WTC11 (cell line): Measurements from ENCODE around the gene MCRS1. TPM values are rescaled to one million over a fixed set of nuclear protein-coding genes. Genes with fewer than 3 reads are reported as not detected.

Experiments used
- ATAC-seq: fragments of 200-7000 bp; cut with Tn5 transposase; 2 replicates; pipeline ENCODE4 v1.10.0; 2021; ENCODE audit warnings: mild to moderate bottlenecking, moderate library complexity
- CTCF ChIA-PET: fragments of 300-600 bp; sonication (Branson Sonifier 250); formaldehyde crosslinking; loops from one replicate; lab custom pipeline; 2021; ENCODE audit warnings: antibody characterized with exemption; lab: Charles Lee
- POLR2A ChIA-PET: fragments of 350-600 bp; sonication (Branson Sonifier 250); formaldehyde crosslinking; loops from one replicate; lab custom pipeline; 2021; ENCODE audit warnings: antibody characterized with exemption; lab: Charles Lee
- DNase-seq: peaks from one replicate; pipeline ENCODE4 v3.0.0; 2021; ENCODE audit warnings: low spot score
- H3K27ac Mint-ChIP-seq: 2 replicates; pipeline ENCODE4 v1.8.0; 2021; ENCODE audit warnings: mixed read lengths
- H3K27me3 Mint-ChIP-seq: 2 replicates; pipeline ENCODE4 v1.8.0; 2021; ENCODE audit warnings: low read depth, mild to moderate bottlenecking, moderate library complexity, mixed read lengths
- H3K36me3 Mint-ChIP-seq: 2 replicates; pipeline ENCODE4 v1.8.0; 2021; ENCODE audit warnings: mixed read lengths
- H3K4me1 Mint-ChIP-seq: 2 replicates; pipeline ENCODE4 v1.8.0; 2022; ENCODE audit warnings: mixed read lengths
- H3K4me3 Mint-ChIP-seq: 2 replicates; pipeline ENCODE4 v1.8.0; 2021; ENCODE audit warnings: mild to moderate bottlenecking, moderate library complexity, mixed read lengths
- H3K9me3 Mint-ChIP-seq: 2 replicates; pipeline ENCODE4 v1.8.0; 2021; ENCODE audit warnings: mixed read lengths
- ESRRA ChIP-seq: sonication (generic); formaldehyde crosslinking; IDR thresholded peaks from 2 replicates; pipeline ENCODE4 v1.8.1; 2022; ENCODE audit warnings: mild to moderate bottlenecking, missing genetic modification reagents, borderline replicate concordance
- FOXJ3 ChIP-seq: sonication (generic); formaldehyde crosslinking; IDR thresholded peaks from 2 replicates; pipeline ENCODE4 v1.9.0; 2021; ENCODE audit warnings: missing genetic modification reagents, mild to moderate bottlenecking, borderline replicate concordance
- JAZF1 ChIP-seq: fragments of 250-450 bp; sonication (Bioruptor Pico); IDR thresholded peaks from 2 replicates; pipeline ENCODE4 v1.9.0; 2021; ENCODE audit warnings: moderate library complexity, mild to moderate bottlenecking, inconsistent platforms
- KAT7 ChIP-seq: sonication (generic); formaldehyde crosslinking; IDR thresholded peaks from 2 replicates; pipeline ENCODE4 v1.8.1; 2023; ENCODE audit warnings: missing genetic modification reagents, mild to moderate bottlenecking, borderline replicate concordance
- TP53 ChIP-seq: sonication (generic); formaldehyde crosslinking; IDR thresholded peaks from 2 replicates; pipeline ENCODE4 v1.8.1; 2023; ENCODE audit warnings: mild to moderate bottlenecking, missing genetic modification reagents
- ZNF219 ChIP-seq: sonication (generic); formaldehyde crosslinking; IDR thresholded peaks from 2 replicates; pipeline ENCODE4 v1.8.0; 2023; ENCODE audit warnings: missing genetic modification reagents, mild to moderate bottlenecking, borderline replicate concordance
- ZNF317 ChIP-seq: sonication (generic); formaldehyde crosslinking; IDR thresholded peaks from 2 replicates; pipeline ENCODE4 v1.8.1; 2023; ENCODE audit warnings: low read depth, mild to moderate bottlenecking, moderate library complexity, missing genetic modification reagents, borderline replicate concordance
- ZNF396 ChIP-seq: fragments of 250-450 bp; sonication (Bioruptor Pico); IDR thresholded peaks from 2 replicates; pipeline ENCODE4 v1.8.0; 2021; ENCODE audit warnings: mild to moderate bottlenecking, moderate library complexity, borderline replicate concordance
- ZNF423 ChIP-seq: fragments of 250-450 bp; sonication (Bioruptor Pico); IDR thresholded peaks from 2 replicates; pipeline ENCODE4 v2.1.2; 2022; ENCODE audit warnings: mild to moderate bottlenecking, moderate library complexity
- ZNF671 ChIP-seq: fragments of 250-450 bp; sonication (Bioruptor Pico); IDR thresholded peaks from 2 replicates; pipeline ENCODE4 v1.8.0; 2021; ENCODE audit warnings: mild to moderate bottlenecking
- total RNA-seq: library from RNA; stranded (reverse); gene quantifications from 3 replicates; pipeline ENCODE4 v1.2.3, GENCODE V29; 2021
- TF ChIP-seq, protein P1 (sequence below): sonication (generic); formaldehyde crosslinking; IDR thresholded peaks from 2 replicates; pipeline ENCODE4 v1.8.0; 2022; ENCODE audit warnings: mild to moderate bottlenecking, missing genetic modification reagents
- TF ChIP-seq, protein P2 (sequence below): sonication (generic); formaldehyde crosslinking; IDR thresholded peaks from 2 replicates; pipeline ENCODE4 v1.8.1; 2023; ENCODE audit warnings: mild to moderate bottlenecking, missing genetic modification reagents, moderate library complexity
- TF ChIP-seq, protein P3 (sequence below): sonication (generic); formaldehyde crosslinking; IDR thresholded peaks from 2 replicates; pipeline ENCODE4 v1.8.0; 2023; ENCODE audit warnings: missing genetic modification reagents, mild to moderate bottlenecking, borderline replicate concordance
- TF ChIP-seq, protein P4 (sequence below): sonication (generic); formaldehyde crosslinking; IDR thresholded peaks from 2 replicates; pipeline ENCODE4 v1.8.1; 2023; ENCODE audit warnings: mild to moderate bottlenecking, missing genetic modification reagents
- TF ChIP-seq, protein P5 (sequence below): sonication (generic); formaldehyde crosslinking; IDR thresholded peaks from 2 replicates; pipeline ENCODE4 v1.8.0; 2023; ENCODE audit warnings: mild to moderate bottlenecking, missing genetic modification reagents

Gene MCRS1
- total RNA-seq, 1 experiment from 2014 or later, result 105 TPM

DNA sequence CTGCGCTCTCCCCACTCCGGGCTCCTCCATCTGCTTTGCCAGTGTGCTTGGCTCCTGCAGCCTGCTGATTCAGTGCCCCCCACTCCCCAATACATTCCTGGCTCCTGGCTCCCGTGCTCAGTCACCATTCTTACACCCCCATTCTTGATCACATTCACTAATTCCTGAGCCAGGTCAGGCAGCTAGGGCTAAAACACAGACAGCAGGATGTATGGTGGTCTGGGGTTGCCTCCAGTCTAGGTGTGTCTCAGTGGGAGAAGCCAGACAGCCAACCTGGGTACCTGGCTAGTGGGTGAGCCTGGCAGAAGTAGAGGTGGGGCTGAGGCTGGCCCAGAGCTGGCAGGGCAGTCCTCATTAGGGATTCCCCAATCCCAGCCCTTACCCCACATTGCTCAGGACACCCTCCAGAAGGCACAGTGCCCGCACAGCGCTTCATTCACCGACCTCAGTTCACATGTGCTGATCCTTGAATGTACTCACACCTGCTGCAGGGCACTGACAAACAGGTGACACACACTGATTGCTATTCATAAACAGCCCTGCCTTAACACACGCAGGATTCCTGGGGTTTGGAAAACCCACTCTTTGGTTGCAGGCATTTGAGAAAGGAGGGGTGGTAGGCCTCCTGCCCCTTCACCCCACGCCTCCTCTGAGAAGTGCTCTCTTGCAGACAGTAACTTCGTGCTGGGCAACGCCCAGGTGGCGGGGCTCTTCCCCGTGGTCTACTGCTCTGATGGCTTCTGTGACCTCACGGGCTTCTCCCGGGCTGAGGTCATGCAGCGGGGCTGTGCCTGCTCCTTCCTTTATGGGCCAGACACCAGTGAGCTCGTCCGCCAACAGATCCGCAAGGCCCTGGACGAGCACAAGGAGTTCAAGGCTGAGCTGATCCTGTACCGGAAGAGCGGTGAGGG, 27.5 kb downstream of the MCRS1 start:
- ChIA-PET CTCF (interaction anchor here (0.8 to 4.7 kb wide), 6 partner anchors 13 to 552 kb away, joined by 3 to 26 read pairs (median 3); no protein-coding TSS in a partner anchor), POLR2A (no interaction called here)
- DNase-seq (no peak), ATAC-seq (no peak; the same call in 1 of the 2 replicates)
- peaks cover 40% of the 10 kb centered on the region for H3K4me1 Mint-ChIP-seq
- H3K27ac Mint-ChIP-seq, result no peak overlapping the region
- no peaks in the 10 kb centered on the region for H3K36me3 Mint-ChIP-seq
- peaks cover 95% of the 10 kb centered on the region for H3K27me3 Mint-ChIP-seq
- TF ChIP-seq, protein P1, sequence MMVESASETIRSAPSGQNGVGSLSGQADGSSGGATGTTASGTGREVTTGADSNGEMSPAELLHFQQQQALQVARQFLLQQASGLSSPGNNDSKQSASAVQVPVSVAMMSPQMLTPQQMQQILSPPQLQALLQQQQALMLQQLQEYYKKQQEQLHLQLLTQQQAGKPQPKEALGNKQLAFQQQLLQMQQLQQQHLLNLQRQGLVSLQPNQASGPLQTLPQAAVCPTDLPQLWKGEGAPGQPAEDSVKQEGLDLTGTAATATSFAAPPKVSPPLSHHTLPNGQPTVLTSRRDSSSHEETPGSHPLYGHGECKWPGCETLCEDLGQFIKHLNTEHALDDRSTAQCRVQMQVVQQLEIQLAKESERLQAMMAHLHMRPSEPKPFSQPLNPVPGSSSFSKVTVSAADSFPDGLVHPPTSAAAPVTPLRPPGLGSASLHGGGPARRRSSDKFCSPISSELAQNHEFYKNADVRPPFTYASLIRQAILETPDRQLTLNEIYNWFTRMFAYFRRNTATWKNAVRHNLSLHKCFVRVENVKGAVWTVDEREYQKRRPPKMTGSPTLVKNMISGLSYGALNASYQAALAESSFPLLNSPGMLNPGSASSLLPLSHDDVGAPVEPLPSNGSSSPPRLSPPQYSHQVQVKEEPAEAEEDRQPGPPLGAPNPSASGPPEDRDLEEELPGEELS, result no peak
- TF ChIP-seq, protein P2, sequence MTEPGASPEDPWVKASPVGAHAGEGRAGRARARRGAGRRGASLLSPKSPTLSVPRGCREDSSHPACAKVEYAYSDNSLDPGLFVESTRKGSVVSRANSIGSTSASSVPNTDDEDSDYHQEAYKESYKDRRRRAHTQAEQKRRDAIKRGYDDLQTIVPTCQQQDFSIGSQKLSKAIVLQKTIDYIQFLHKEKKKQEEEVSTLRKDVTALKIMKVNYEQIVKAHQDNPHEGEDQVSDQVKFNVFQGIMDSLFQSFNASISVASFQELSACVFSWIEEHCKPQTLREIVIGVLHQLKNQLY (CRISPR knock-in tag), result no peak
- TF ChIP-seq ZNF317 (CRISPR knock-in tag), result no peak
- no peak for TF ChIP-seq KAT7 (CRISPR knock-in tag)
- no peak for TF ChIP-seq ESRRA (CRISPR knock-in tag)
- TF ChIP-seq, protein P3, sequence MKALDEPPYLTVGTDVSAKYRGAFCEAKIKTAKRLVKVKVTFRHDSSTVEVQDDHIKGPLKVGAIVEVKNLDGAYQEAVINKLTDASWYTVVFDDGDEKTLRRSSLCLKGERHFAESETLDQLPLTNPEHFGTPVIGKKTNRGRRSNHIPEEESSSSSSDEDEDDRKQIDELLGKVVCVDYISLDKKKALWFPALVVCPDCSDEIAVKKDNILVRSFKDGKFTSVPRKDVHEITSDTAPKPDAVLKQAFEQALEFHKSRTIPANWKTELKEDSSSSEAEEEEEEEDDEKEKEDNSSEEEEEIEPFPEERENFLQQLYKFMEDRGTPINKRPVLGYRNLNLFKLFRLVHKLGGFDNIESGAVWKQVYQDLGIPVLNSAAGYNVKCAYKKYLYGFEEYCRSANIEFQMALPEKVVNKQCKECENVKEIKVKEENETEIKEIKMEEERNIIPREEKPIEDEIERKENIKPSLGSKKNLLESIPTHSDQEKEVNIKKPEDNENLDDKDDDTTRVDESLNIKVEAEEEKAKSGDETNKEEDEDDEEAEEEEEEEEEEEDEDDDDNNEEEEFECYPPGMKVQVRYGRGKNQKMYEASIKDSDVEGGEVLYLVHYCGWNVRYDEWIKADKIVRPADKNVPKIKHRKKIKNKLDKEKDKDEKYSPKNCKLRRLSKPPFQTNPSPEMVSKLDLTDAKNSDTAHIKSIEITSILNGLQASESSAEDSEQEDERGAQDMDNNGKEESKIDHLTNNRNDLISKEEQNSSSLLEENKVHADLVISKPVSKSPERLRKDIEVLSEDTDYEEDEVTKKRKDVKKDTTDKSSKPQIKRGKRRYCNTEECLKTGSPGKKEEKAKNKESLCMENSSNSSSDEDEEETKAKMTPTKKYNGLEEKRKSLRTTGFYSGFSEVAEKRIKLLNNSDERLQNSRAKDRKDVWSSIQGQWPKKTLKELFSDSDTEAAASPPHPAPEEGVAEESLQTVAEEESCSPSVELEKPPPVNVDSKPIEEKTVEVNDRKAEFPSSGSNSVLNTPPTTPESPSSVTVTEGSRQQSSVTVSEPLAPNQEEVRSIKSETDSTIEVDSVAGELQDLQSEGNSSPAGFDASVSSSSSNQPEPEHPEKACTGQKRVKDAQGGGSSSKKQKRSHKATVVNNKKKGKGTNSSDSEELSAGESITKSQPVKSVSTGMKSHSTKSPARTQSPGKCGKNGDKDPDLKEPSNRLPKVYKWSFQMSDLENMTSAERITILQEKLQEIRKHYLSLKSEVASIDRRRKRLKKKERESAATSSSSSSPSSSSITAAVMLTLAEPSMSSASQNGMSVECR, result no peak
- TF ChIP-seq ZNF423 (CRISPR knock-in tag), result no peak
- TF ChIP-seq ZNF219, result no peak
- no peak for TF ChIP-seq ZNF396 (CRISPR knock-in tag)
- TF ChIP-seq TP53 (CRISPR knock-in tag), result no peak
- no peak for TF ChIP-seq ZNF671
- TF ChIP-seq, protein P4, sequence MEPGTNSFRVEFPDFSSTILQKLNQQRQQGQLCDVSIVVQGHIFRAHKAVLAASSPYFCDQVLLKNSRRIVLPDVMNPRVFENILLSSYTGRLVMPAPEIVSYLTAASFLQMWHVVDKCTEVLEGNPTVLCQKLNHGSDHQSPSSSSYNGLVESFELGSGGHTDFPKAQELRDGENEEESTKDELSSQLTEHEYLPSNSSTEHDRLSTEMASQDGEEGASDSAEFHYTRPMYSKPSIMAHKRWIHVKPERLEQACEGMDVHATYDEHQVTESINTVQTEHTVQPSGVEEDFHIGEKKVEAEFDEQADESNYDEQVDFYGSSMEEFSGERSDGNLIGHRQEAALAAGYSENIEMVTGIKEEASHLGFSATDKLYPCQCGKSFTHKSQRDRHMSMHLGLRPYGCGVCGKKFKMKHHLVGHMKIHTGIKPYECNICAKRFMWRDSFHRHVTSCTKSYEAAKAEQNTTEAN (CRISPR knock-in tag), result no peak
- TF ChIP-seq, protein P5, sequence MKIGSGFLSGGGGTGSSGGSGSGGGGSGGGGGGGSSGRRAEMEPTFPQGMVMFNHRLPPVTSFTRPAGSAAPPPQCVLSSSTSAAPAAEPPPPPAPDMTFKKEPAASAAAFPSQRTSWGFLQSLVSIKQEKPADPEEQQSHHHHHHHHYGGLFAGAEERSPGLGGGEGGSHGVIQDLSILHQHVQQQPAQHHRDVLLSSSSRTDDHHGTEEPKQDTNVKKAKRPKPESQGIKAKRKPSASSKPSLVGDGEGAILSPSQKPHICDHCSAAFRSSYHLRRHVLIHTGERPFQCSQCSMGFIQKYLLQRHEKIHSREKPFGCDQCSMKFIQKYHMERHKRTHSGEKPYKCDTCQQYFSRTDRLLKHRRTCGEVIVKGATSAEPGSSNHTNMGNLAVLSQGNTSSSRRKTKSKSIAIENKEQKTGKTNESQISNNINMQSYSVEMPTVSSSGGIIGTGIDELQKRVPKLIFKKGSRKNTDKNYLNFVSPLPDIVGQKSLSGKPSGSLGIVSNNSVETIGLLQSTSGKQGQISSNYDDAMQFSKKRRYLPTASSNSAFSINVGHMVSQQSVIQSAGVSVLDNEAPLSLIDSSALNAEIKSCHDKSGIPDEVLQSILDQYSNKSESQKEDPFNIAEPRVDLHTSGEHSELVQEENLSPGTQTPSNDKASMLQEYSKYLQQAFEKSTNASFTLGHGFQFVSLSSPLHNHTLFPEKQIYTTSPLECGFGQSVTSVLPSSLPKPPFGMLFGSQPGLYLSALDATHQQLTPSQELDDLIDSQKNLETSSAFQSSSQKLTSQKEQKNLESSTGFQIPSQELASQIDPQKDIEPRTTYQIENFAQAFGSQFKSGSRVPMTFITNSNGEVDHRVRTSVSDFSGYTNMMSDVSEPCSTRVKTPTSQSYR, result no peak
- no peak for TF ChIP-seq FOXJ3
- TF ChIP-seq JAZF1, result no peak
- TF ChIP-seq, all 79 proteins: peak for 0
- Mint-ChIP-seq H3K9me3 (no peaks in the 10 kb centered on the region), H3K4me3 (peak overlapping the region; percentile 33)
